ENCODE results near the gene LALBA.
"Not testable (repeated sequence)": the region's sequence is repeated elsewhere in the genome, so short reads cannot be mapped to it uniquely, and the experiment has no call there.

LALBA gene

GRCh38 chr12:48569946-48570345 lies at the start of gene LALBA:
Gene LALBA, minus strand, starts transcription at chr12:48570046. Its CDS starts 26 bp downstream, at chr12:48570020.
- DNase-seq: no peak

- peak; percentile 76 to 91 (median 84) for DNase-seq
Observed at GRCh38 chr12:48618541-48618940, 48.7 kb upstream of the LALBA start.

GRCh38 chr12:48615681-48616080 lies 45.8 kb upstream of the LALBA start:
- DNase-seq: peak in 1 of 3 experiments; percentile 18

GRCh38 chr12:48613321-48613720 lies 43.5 kb upstream of the LALBA start:
- no peak for DNase-seq

- peak in 2 of 3 experiments; percentile 21 to 22 for DNase-seq
Observed at GRCh38 chr12:48602192-48602989, 32.5 kb upstream of the LALBA start.

GRCh38 chr12:48601013-48601756 lies 31.3 kb upstream of the LALBA start:
- DNase-seq: no peak

GRCh38 chr12:48600552-48600951 lies 30.7 kb upstream of the LALBA start:
- no peak for DNase-seq

- DNase-seq: no peak
Observed at GRCh38 chr12:48592591-48593086, 22.8 kb upstream of the LALBA start.

- DNase-seq: no peak
Observed at GRCh38 chr12:48586361-48586760, 16.5 kb upstream of the LALBA start.

- no peak for DNase-seq
Observed at GRCh38 chr12:48583728-48584127, 13.9 kb upstream of the LALBA start.

GRCh38 chr12:48580831-48581230 lies 11.0 kb upstream of the LALBA start:
- DNase-seq: no peak

- DNase-seq: no peak
Observed at GRCh38 chr12:48572326-48572725, 2.5 kb upstream of the LALBA start.

GRCh38 chr12:48567731-48568130 lies 2.1 kb downstream of the LALBA start:
- DNase-seq: no peak

GRCh38 chr12:48557919-48558318 lies 11.9 kb downstream of the LALBA start:
- DNase-seq: no peak

- DNase-seq: no peak
Observed at GRCh38 chr12:48556631-48557030, 13.2 kb downstream of the LALBA start.

- peak; percentile 11 to 75 (median 20) for DNase-seq
Observed at GRCh38 chr12:48553666-48554343, 16.0 kb downstream of the LALBA start.

GRCh38 chr12:48551636-48552035 lies 18.2 kb downstream of the LALBA start:
- not testable (repeated sequence) for DNase-seq

GRCh38 chr12:48547012-48547411 lies 22.8 kb downstream of the LALBA start:
- not testable (repeated sequence) for DNase-seq

- DNase-seq: no peak
Observed at GRCh38 chr12:48545833-48546469, 23.9 kb downstream of the LALBA start.

- DNase-seq: peak; percentile 7 to 65 (median 26)
Observed at GRCh38 chr12:48542300-48542928, 27.4 kb downstream of the LALBA start.

GRCh38 chr12:48536602-48537001 lies 33.2 kb downstream of the LALBA start:
- no peak for DNase-seq

- no peak for DNase-seq
Observed at GRCh38 chr12:48532601-48533000, 37.2 kb downstream of the LALBA start.
